Ascending aorta (tissue), 2 donors: ENCODE data around the gene TPRA1. TPM values are rescaled to one million over a fixed set of nuclear protein-coding genes. Genes with fewer than 3 reads are reported as not detected.

Source experiments
- DNase-seq, 2 donors: peaks; one replicate each; pipeline ENCODE4 v3.0.0-alpha.2; 2019; ENCODE audit warnings: low spot score in 2 of 2
- H3K27ac ChIP-seq, 2 donors: fragments of 200-600 bp; sonication (generic); one replicate each; pipeline ENCODE4 v1.5.1; 2016 to 2017; ENCODE audit warnings: mild to moderate bottlenecking in 1 of 2
- H3K27me3 ChIP-seq: fragments of 200-600 bp; sonication (generic); one replicate; pipeline ENCODE4 v1.5.1; 2017
- H3K36me3 ChIP-seq, 2 donors: fragments of 200-600 bp; sonication (generic); one replicate each; pipeline ENCODE4 v1.5.1; 2016
- H3K4me1 ChIP-seq, 2 donors: fragments of 200-600 bp; sonication (generic); one replicate each; pipeline ENCODE4 v1.5.1; 2016 to 2017; ENCODE audit warnings: mild to moderate bottlenecking in 1 of 2
- H3K4me3 ChIP-seq, 2 donors: fragments of 200-600 bp; sonication (generic); one replicate each; pipeline ENCODE4 v1.5.1; 2016 to 2017; ENCODE audit warnings: mild to moderate bottlenecking in 1 of 2
- H3K9me3 ChIP-seq, 2 donors: fragments of 200-600 bp; sonication (generic); one replicate each; pipeline ENCODE4 v1.5.1; 2016
- CTCF ChIP-seq, 3 experiments: fragments of 200-600 bp in 2 of 3; fragments of 450-650 bp in 1 of 3; sonication (generic) in 2 of 3; IDR thresholded peaks; one replicate each; pipeline ENCODE4 v1.5.1; 2016 to 2019; ENCODE audit warnings: antibody characterized with exemption in 3 of 3, mild to moderate bottlenecking in 1 of 3, moderate library complexity in 1 of 3
- intact Hi-C: fragments of 100-400 bp; cut with DNase I; formaldehyde crosslinking; loops from one replicate; pipeline ENCODE4 v1.15.1; 2023
- total RNA-seq: library from RNA; depleted of rRNA; stranded (reverse); fragments of >200 nt; gene quantifications from one replicate; pipeline ENCODE4 v1.1.0, GENCODE V29; 2016

TPRA1 gene
- total RNA-seq, 1 donor from 2014 or later = 87.1 TPM

DNA sequence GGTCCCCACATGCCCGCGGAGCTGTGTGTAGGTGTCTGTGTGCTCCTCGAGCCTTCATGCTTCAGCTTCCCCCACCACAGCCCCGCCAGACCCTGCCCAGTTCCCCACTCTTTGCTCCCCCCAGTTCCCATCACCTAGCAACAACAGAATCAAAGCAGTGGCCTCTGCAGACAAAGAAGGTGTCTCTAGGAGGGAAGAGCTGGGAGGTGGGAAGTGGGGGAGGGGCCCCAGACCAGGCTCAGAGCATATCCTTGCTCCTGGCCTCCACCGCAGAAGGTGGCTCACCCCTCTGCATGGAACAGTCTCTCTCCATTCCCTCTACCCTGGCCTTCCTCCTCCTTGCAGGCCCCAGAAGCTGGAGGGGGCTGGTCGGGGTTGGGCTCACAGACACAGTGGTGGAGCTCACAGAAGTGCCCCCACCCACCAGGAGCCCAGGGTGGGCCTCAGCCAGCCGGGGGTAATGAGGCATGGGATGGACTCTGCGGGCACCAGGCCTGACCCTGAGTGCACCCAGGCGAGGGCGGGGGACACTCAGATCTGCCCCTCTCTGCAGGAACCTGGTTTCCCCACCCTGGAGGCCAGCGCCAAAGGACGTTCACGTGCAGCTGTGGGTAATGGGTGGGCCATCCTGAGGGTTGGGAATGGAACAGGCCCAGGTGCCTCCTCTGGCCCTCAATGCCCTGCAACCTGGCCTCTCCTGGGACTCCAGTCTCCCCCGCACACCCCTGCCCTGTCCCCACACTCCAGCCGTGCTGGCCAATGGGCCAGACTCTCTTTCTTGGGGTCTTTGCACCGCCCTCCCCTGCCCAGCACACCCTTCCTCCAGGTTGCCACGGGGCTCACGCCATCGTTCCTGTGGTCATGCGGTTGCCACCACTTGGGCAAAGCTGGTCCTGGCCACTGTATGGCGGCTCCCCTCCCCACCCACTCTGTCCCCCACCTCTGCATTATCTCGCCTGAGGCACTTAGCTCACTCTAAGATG is 53.4 kb downstream of the TPRA1 start:
- H3K27ac ChIP-seq = no peak overlapping the region
- no peaks in the 10 kb centered on the region for H3K36me3 ChIP-seq
- no peaks in the 10 kb centered on the region for H3K4me1 ChIP-seq
- no peaks in the 10 kb centered on the region for H3K9me3 ChIP-seq
- intact Hi-C loops = no loop called here
- no peak overlapping the region for H3K4me3 ChIP-seq
- no peak for DNase-seq
- H3K27me3 ChIP-seq = no peaks in the 10 kb centered on the region
- no peak for TF ChIP-seq CTCF (IDR thresholded peaks at IDR 0.05)

GRCh38 chr3:127535901-127536829 is 54.4 kb downstream of the TPRA1 start:
- no peaks in the 10 kb centered on the region for H3K36me3 ChIP-seq
- no peak for DNase-seq
- H3K9me3 ChIP-seq = no peaks in the 10 kb centered on the region
- no peak overlapping the region for H3K27ac ChIP-seq
- no peaks in the 10 kb centered on the region for H3K4me1 ChIP-seq
- no peaks in the 10 kb centered on the region for H3K27me3 ChIP-seq
- no peak for TF ChIP-seq CTCF (IDR thresholded peaks at IDR 0.05)
- intact Hi-C loops = no loop called here
- H3K4me3 ChIP-seq = no peak overlapping the region

DNA sequence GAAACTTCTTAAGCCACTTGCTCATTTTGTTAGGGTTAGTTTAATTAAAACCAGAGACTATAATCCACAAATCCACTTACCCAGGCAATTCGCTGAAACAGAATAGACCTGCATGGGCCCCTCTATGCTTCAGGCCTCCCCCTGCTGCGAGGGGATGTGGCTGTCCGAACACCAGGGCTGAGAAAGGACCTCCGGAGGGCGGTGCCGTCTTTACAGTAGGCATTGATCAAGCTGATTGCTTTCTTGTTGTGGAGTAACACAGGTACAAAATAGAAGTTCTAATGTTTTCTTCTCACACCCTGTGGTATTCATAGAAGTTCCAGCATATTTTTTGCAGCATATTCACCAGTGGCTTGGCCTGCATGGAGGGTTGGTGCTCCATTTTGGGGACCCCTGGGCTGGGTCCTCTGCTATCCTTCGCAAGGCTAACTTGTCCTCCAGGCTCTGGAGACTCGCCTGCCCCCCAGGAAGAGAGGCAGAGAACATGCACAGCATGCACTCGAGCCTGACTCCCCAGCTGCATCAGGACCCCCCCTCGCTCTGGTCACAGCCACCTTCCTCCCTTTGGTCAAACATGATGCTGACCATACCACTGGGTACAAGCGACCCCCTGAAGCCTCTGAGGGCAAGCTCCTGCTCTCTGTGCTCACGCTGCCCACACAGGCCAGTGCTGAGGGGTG is 55.3 kb downstream of the TPRA1 start:
- no peak for DNase-seq
- Histone ChIP-seq H3K27me3 (no peaks in the 10 kb centered on the region), H3K9me3 (no peaks in the 10 kb centered on the region), H3K4me1 (no peaks in the 10 kb centered on the region), H3K36me3 (no peaks in the 10 kb centered on the region), H3K27ac (no peak overlapping the region), H3K4me3 (no peak overlapping the region)
- no peak for TF ChIP-seq CTCF (IDR thresholded peaks at IDR 0.05)
- intact Hi-C loops = no loop called here

DNA sequence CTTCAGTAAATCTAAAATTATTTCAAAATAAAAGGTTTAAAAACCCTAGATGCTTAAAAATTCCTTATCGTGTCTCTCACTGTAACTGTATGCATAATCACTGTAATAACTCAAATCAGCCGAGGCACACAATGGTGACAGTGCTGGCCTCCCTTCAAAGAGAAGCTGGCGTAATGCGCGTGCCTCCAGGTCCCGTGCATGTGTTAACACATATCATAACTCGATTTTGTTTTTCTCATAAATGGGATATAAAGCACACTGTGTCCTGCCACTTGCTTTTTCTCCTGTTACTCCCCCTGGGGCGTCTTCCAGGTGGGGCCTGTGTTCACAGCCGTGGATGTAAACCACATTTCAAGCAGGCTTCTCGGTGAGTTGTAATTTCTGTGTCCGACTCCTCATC is 56.0 kb downstream of the TPRA1 start:
- H3K9me3 ChIP-seq = no peaks in the 10 kb centered on the region
- no peak for DNase-seq
- H3K36me3 ChIP-seq = no peaks in the 10 kb centered on the region
- H3K27ac ChIP-seq = no peak overlapping the region
- intact Hi-C loops = no loop called here
- H3K4me1 ChIP-seq = no peaks in the 10 kb centered on the region
- H3K27me3 ChIP-seq = no peaks in the 10 kb centered on the region
- H3K4me3 ChIP-seq = no peak overlapping the region
- no peak for TF ChIP-seq CTCF (IDR thresholded peaks at IDR 0.05)

- DNase-seq = no peak
- no peak for TF ChIP-seq CTCF (IDR thresholded peaks at IDR 0.05)
- Histone ChIP-seq H3K4me3 (no peak overlapping the region), H3K36me3 (no peaks in the 10 kb centered on the region), H3K27me3 (no peaks in the 10 kb centered on the region), H3K27ac (no peak overlapping the region), H3K4me1 (no peaks in the 10 kb centered on the region), H3K9me3 (no peaks in the 10 kb centered on the region)
- intact Hi-C loops = no loop called here
Observed at GRCh38 chr3:127534161-127534451, 56.4 kb downstream of the TPRA1 start.
